Body of pancreas (tissue), 4 donors: Measurements from ENCODE around the gene ABCC10.
"Not testable (repeated sequence)": the region's sequence is repeated elsewhere in the genome, so short reads cannot be mapped to it uniquely, and the experiment has no call there.

Experiments used
- CTCF ChIP-seq, 7 experiments: fragments of 450-650 bp in 4 of 7; fragments of 200-600 bp in 3 of 7; sonication (generic) in 3 of 7; IDR thresholded peaks; one replicate each; pipeline ENCODE4 v1.5.1; 2016 to 2019; ENCODE audit warnings: antibody characterized with exemption in 7 of 7
- POLR2A ChIP-seq, 3 donors: fragments of 450-650 bp; IDR thresholded peaks; one replicate each; pipeline ENCODE4 v1.6.1; 2016; ENCODE audit warnings: antibody characterized with exemption in 3 of 3, mild to moderate bottlenecking in 2 of 3

GRCh38 chr6:43425083-43425482, 2.3 kb upstream of the ABCC10 start:
- TF ChIP-seq CTCF, POLR2A (IDR thresholded peaks at IDR 0.05): not testable (repeated sequence)
